Measurements from ENCODE around the gene ENPEP.

ENPEP gene

GRCh38 chr4:110609044-110609750, 133.2 kb downstream of the ENPEP start:
- no peak for DNase-seq

GRCh38 chr4:110610620-110610939, 134.6 kb downstream of the ENPEP start:
- no peak for DNase-seq

GRCh38 chr4:110610940-110611831, 135.2 kb downstream of the ENPEP start:
- no peak for DNase-seq

- DNase-seq: no peak
Observed at GRCh38 chr4:110611968-110612447, 136.1 kb downstream of the ENPEP start.

GRCh38 chr4:110612631-110613269, 136.8 kb downstream of the ENPEP start:
- no peak for DNase-seq

GRCh38 chr4:110613745-110614144, 137.8 kb downstream of the ENPEP start:
- DNase-seq: no peak

- no peak for DNase-seq
Observed at GRCh38 chr4:110614173-110614963, 138.4 kb downstream of the ENPEP start.
